ENCODE data around the gene ZFAND3.
"Not testable (repeated sequence)": the region's sequence is repeated elsewhere in the genome, so short reads cannot be mapped to it uniquely, and the experiment has no call there.

- not testable (repeated sequence) for TF ChIP-seq EZH2 (IDR thresholded peaks at IDR 0.05; ENCODE audit: borderline replicate concordance, low read depth, low read length, severe bottlenecking); CTCF (IDR thresholded peaks at IDR 0.05; ENCODE audit: extremely low read depth in 1 of 2, insufficient read depth in 1 of 2, low read depth in 1 of 2, low read length in 2 of 2); POLR2A (IDR thresholded peaks at IDR 0.05; ENCODE audit: low read depth, low read length); MAX (IDR thresholded peaks at IDR 0.05; ENCODE audit: insufficient read depth, insufficient read length); POLR2AphosphoS5 (IDR thresholded peaks at IDR 0.05; ENCODE audit: insufficient read depth, low read depth, low read length); JUN (IDR thresholded peaks at IDR 0.05; ENCODE audit: borderline replicate concordance, insufficient read depth, insufficient read length, low read depth)
These were observed 74.2 kb downstream of the ZFAND3 start for GRCh38 chr6:37893734-37894133.
